Measurements from ENCODE around the gene DIAPH3. TPM values are rescaled to one million over a fixed set of nuclear protein-coding genes. Genes with fewer than 3 reads are reported as not detected.

Gene DIAPH3
- total RNA-seq, 1 experiment from 2014 or later: 62.3 TPM

DNA sequence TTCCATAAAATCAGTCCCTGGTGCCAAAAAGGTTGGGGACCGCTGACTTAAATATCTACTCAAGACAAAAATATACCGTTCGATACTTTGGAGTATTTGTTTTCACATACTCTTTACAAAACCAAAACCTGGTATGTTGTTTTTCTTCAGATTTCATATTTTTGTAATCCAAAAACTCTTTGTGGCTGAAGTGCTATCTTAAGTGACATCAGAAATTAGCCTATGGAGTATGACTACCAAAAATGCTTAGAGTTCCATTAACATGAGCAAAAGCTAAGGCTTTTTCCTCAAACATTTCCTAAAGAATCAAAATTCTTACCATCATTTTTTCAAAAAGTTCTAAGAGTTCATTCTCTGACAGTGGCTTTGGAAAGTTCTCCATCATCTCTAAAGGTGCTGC is 52.0 kb downstream of the DIAPH3 start:
- no peak overlapping the region for H3K27ac ChIP-seq (ENCODE audit: low read depth, low read length, poor library complexity, severe bottlenecking)
- POLR2A ChIA-PET (ENCODE audit: low non-redundant PET): no interaction called here
- TF ChIP-seq EZH2 (IDR thresholded peaks at IDR 0.05; ENCODE audit: borderline replicate concordance, low read depth, low read length, poor library complexity, severe bottlenecking): no peak
- TF ChIP-seq, protein P1, sequence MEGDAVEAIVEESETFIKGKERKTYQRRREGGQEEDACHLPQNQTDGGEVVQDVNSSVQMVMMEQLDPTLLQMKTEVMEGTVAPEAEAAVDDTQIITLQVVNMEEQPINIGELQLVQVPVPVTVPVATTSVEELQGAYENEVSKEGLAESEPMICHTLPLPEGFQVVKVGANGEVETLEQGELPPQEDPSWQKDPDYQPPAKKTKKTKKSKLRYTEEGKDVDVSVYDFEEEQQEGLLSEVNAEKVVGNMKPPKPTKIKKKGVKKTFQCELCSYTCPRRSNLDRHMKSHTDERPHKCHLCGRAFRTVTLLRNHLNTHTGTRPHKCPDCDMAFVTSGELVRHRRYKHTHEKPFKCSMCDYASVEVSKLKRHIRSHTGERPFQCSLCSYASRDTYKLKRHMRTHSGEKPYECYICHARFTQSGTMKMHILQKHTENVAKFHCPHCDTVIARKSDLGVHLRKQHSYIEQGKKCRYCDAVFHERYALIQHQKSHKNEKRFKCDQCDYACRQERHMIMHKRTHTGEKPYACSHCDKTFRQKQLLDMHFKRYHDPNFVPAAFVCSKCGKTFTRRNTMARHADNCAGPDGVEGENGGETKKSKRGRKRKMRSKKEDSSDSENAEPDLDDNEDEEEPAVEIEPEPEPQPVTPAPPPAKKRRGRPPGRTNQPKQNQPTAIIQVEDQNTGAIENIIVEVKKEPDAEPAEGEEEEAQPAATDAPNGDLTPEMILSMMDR (conservative IDR thresholded peaks at IDR 0.05; ENCODE audit: low read depth, low read length): no peak
- H3K27me3 ChIP-seq (replicated peaks; ENCODE audit: insufficient read depth, low read depth, low read length, poor library complexity): no peaks in the 10 kb centered on the region
- H3K4me3 ChIP-seq (ENCODE audit: low read depth, low read length, poor library complexity, severe bottlenecking): no peak overlapping the region
- H3K36me3 ChIP-seq (ENCODE audit: insufficient read depth, low read length, poor library complexity, severe bottlenecking): peaks cover 71% of the 10 kb centered on the region
- peaks cover 21% of the 10 kb centered on the region for H3K4me1 ChIP-seq (ENCODE audit: insufficient read depth, low read length, poor library complexity, severe bottlenecking)
- no peak for DNase-seq (ENCODE audit: low spot score)
- BruUV-seq (replicated peaks): no TSS peak
- H3K9me3 ChIP-seq (ENCODE audit: low read depth, low read length, poor library complexity, severe bottlenecking): peaks cover 28% of the 10 kb centered on the region
- intact Hi-C loops (cut with micrococcal nuclease; ENCODE audit: unreplicated experiment): no loop called here
- CTCF ChIA-PET: no interaction called here

DNA sequence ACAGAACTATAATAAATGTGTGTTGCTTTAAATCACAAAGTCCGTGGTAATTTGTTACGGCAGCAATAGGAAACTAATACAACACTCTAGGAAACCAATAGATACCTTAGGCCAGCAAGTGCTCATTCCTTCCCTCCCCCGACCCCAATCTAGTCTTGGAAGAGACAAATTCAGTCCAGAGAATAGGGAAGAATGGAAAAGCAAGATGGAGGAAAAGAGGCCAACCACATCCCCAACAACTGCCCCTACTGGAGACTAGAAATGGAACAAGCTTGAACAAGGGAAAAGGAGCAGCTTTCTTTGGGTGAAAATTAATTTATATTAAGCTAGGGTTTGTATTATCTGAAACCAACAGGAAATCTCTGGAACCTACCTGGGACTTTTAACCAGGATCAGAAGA is 54.4 kb downstream of the DIAPH3 start:
- no TSS peak for BruUV-seq (replicated peaks)
- POLR2A ChIA-PET (ENCODE audit: low non-redundant PET): interaction anchor here (1.3 kb wide), 1 partner anchor 9 kb away, joined by 4 read pairs; no protein-coding TSS in a partner anchor
- CTCF ChIA-PET: no interaction called here
- intact Hi-C loops (cut with micrococcal nuclease; ENCODE audit: unreplicated experiment): no loop called here
- Histone ChIP-seq H3K4me3 (ENCODE audit: low read depth, low read length, poor library complexity, severe bottlenecking) (no peak overlapping the region), H3K36me3 (ENCODE audit: insufficient read depth, low read length, poor library complexity, severe bottlenecking) (peaks cover 67% of the 10 kb centered on the region), H3K9me3 (ENCODE audit: low read depth, low read length, poor library complexity, severe bottlenecking) (peaks cover 12% of the 10 kb centered on the region), H3K27me3 (replicated peaks; ENCODE audit: insufficient read depth, low read depth, low read length, poor library complexity) (no peaks in the 10 kb centered on the region), H3K4me1 (ENCODE audit: insufficient read depth, low read length, poor library complexity, severe bottlenecking) (peaks cover 41% of the 10 kb centered on the region), H3K27ac (ENCODE audit: low read depth, low read length, poor library complexity, severe bottlenecking) (peak overlapping the region; percentile 23)
- TF ChIP-seq, protein P1 (conservative IDR thresholded peaks at IDR 0.05; ENCODE audit: low read depth, low read length): no peak
- no peak for TF ChIP-seq EZH2 (IDR thresholded peaks at IDR 0.05; ENCODE audit: borderline replicate concordance, low read depth, low read length, poor library complexity, severe bottlenecking)
- no peak for DNase-seq (ENCODE audit: low spot score)

DNA sequence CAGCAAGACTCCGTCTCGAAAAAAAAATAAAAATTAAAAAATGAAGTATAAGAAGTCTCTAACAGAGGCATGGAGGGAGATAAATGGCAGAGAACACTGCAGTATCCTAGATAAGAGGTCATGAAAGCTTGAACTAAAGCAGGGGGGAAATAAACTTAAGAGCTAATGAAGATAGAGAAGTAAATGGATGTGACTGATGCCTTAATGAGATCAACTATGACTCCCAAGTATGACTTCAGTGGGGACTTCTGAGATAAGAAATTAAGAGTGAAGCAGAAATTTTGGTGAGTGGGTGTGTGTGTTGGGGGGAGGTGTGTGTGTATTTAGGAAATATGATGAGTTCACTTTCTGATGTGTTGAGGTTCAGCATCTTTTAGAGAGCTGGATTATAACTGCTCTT is 55.1 kb downstream of the DIAPH3 start:
- no TSS peak for BruUV-seq (replicated peaks)
- DNase-seq (ENCODE audit: low spot score): no peak
- intact Hi-C loops (cut with micrococcal nuclease; ENCODE audit: unreplicated experiment): no loop called here
- CTCF ChIA-PET: no interaction called here
- H3K27me3 ChIP-seq (replicated peaks; ENCODE audit: insufficient read depth, low read depth, low read length, poor library complexity): no peaks in the 10 kb centered on the region
- peaks cover 60% of the 10 kb centered on the region for H3K36me3 ChIP-seq (ENCODE audit: insufficient read depth, low read length, poor library complexity, severe bottlenecking)
- H3K27ac ChIP-seq (ENCODE audit: low read depth, low read length, poor library complexity, severe bottlenecking): no peak overlapping the region
- TF ChIP-seq, protein P1 (conservative IDR thresholded peaks at IDR 0.05; ENCODE audit: low read depth, low read length): no peak
- TF ChIP-seq EZH2 (IDR thresholded peaks at IDR 0.05; ENCODE audit: borderline replicate concordance, low read depth, low read length, poor library complexity, severe bottlenecking): no peak
- peaks cover 48% of the 10 kb centered on the region for H3K4me1 ChIP-seq (ENCODE audit: insufficient read depth, low read length, poor library complexity, severe bottlenecking)
- POLR2A ChIA-PET (ENCODE audit: low non-redundant PET): interaction anchor here (1.3 kb wide), 1 partner anchor 8 kb away, joined by 4 read pairs; no protein-coding TSS in a partner anchor
- peaks cover 5% of the 10 kb centered on the region for H3K9me3 ChIP-seq (ENCODE audit: low read depth, low read length, poor library complexity, severe bottlenecking)
- no peak overlapping the region for H3K4me3 ChIP-seq (ENCODE audit: low read depth, low read length, poor library complexity, severe bottlenecking)

Data from A673 (cell line).